HUES48 (cell line): ENCODE measurements around the gene CD8B2.
"Not testable (repeated sequence)": the region's sequence is repeated elsewhere in the genome, so short reads cannot be mapped to it uniquely, and the experiment has no call there.

Experiments used
- H3K27ac ChIP-seq: one replicate; pipeline ENCODE4 v1.7.0; 2013; ENCODE audit warnings: low read depth, low read length, inconsistent platforms
- H3K27me3 ChIP-seq: 2 replicates; pipeline ENCODE4 v1.6.1; 2013; ENCODE audit warnings: mild to moderate bottlenecking, low read length; ENCODE audit not compliant: control insufficient read depth, insufficient read depth
- H3K36me3 ChIP-seq: 2 replicates; pipeline ENCODE4 v1.6.1; 2013; ENCODE audit warnings: low read length; ENCODE audit not compliant: control insufficient read depth, insufficient read depth
- H3K4me1 ChIP-seq: 2 replicates; pipeline ENCODE4 v1.6.1; 2013; ENCODE audit warnings: mild to moderate bottlenecking, low read length; ENCODE audit not compliant: control insufficient read depth, insufficient read depth
- H3K4me3 ChIP-seq: 2 replicates; pipeline ENCODE4 v1.5.1; 2013; ENCODE audit warnings: mild to moderate bottlenecking, low read depth, low read length
- H3K9ac ChIP-seq: 2 replicates; pipeline ENCODE4 v1.6.1; 2013; ENCODE audit warnings: mild to moderate bottlenecking, low read depth, low read length, moderate library complexity
- H3K9me3 ChIP-seq: 2 replicates; pipeline ENCODE4 v1.6.1; 2013; ENCODE audit warnings: low read length; ENCODE audit not compliant: control insufficient read depth, insufficient read depth

Gene CD8B2

GRCh38 chr2:106552921-106553320, 65.8 kb downstream of the CD8B2 start:
- Histone ChIP-seq H3K36me3 (no peaks in the 10 kb centered on the region), H3K4me3 (no peak overlapping the region), H3K9me3 (peaks cover 9% of the 10 kb centered on the region), H3K4me1 (no peaks in the 10 kb centered on the region), H3K27ac (no peak overlapping the region), H3K27me3 (no peaks in the 10 kb centered on the region), H3K9ac (no peak overlapping the region)

- Histone ChIP-seq H3K9ac (no peak overlapping the region), H3K27ac (no peak overlapping the region), H3K4me3 (no peak overlapping the region), H3K36me3 (no peaks in the 10 kb centered on the region), H3K27me3 (no peaks in the 10 kb centered on the region), H3K9me3 (peaks cover 11% of the 10 kb centered on the region), H3K4me1 (no peaks in the 10 kb centered on the region)
These were observed 66.2 kb downstream of the CD8B2 start for GRCh38 chr2:106553321-106553720.

- no peak overlapping the region for H3K4me3 ChIP-seq
These were observed 67.2 kb downstream of the CD8B2 start for GRCh38 chr2:106554411-106554810.

GRCh38 chr2:106555053-106555452, 67.9 kb downstream of the CD8B2 start:
- Histone ChIP-seq H3K9ac (no peak overlapping the region), H3K36me3 (no peaks in the 10 kb centered on the region), H3K27ac (no peak overlapping the region), H3K4me3 (no peak overlapping the region), H3K4me1 (no peaks in the 10 kb centered on the region), H3K27me3 (no peaks in the 10 kb centered on the region), H3K9me3 (peaks cover 11% of the 10 kb centered on the region)

More at GRCh38 chr2:106554411-106554810, 67.2 kb downstream of the CD8B2 start:
- Histone ChIP-seq H3K4me1 (no peaks in the 10 kb centered on the region), H3K27me3 (no peaks in the 10 kb centered on the region), H3K9me3 (peaks cover 11% of the 10 kb centered on the region), H3K27ac (no peak overlapping the region), H3K36me3 (no peaks in the 10 kb centered on the region), H3K9ac (no peak overlapping the region)

- H3K4me1 ChIP-seq, H3K4me3 ChIP-seq, H3K9ac ChIP-seq, H3K27ac ChIP-seq, H3K27me3 ChIP-seq, H3K36me3 ChIP-seq: not testable (repeated sequence)
- peaks cover 11% of the 10 kb centered on the region for H3K9me3 ChIP-seq
These were observed 72.6 kb downstream of the CD8B2 start for GRCh38 chr2:106559786-106560185.

- H3K36me3 ChIP-seq = no peaks in the 10 kb centered on the region
- H3K4me3 ChIP-seq = no peak overlapping the region
- H3K27ac ChIP-seq = no peak overlapping the region
- H3K27me3 ChIP-seq = no peaks in the 10 kb centered on the region
- no peak overlapping the region for H3K9ac ChIP-seq
- H3K4me1 ChIP-seq = no peaks in the 10 kb centered on the region
- peaks cover 7% of the 10 kb centered on the region for H3K9me3 ChIP-seq
These were observed 73.6 kb downstream of the CD8B2 start for GRCh38 chr2:106560773-106561172.

GRCh38 chr2:106561356-106561755, 74.2 kb downstream of the CD8B2 start:
- H3K27me3 ChIP-seq = no peaks in the 10 kb centered on the region
- H3K9me3 ChIP-seq = peaks cover 6% of the 10 kb centered on the region
- H3K4me1 ChIP-seq = 0 out of 2 replicates have a peak, but pooled peaks cover 2% of the 10 kb centered on the region
- no peak overlapping the region for H3K27ac ChIP-seq
- H3K36me3 ChIP-seq = no peaks in the 10 kb centered on the region
- H3K4me3 ChIP-seq = no peak overlapping the region
- H3K9ac ChIP-seq = no peak overlapping the region

- Histone ChIP-seq H3K4me3 (no peak overlapping the region), H3K4me1 (0 out of 2 replicates have a peak, but pooled peaks cover 2% of the 10 kb centered on the region), H3K27me3 (no peaks in the 10 kb centered on the region), H3K9ac (no peak overlapping the region), H3K36me3 (no peaks in the 10 kb centered on the region), H3K9me3 (peaks cover 6% of the 10 kb centered on the region), H3K27ac (no peak overlapping the region)
These were observed 74.6 kb downstream of the CD8B2 start for GRCh38 chr2:106561803-106562202.

GRCh38 chr2:106562268-106563186, 75.4 kb downstream of the CD8B2 start:
- H3K9ac ChIP-seq = no peak overlapping the region
- H3K4me3 ChIP-seq = no peak overlapping the region
- no peak overlapping the region for H3K27ac ChIP-seq
- H3K36me3 ChIP-seq = no peaks in the 10 kb centered on the region
- no peaks in the 10 kb centered on the region for H3K27me3 ChIP-seq
- 0 out of 2 replicates have a peak, but pooled peaks cover 2% of the 10 kb centered on the region for H3K4me1 ChIP-seq
- H3K9me3 ChIP-seq = peaks cover 6% of the 10 kb centered on the region

- Histone ChIP-seq H3K36me3 (no peaks in the 10 kb centered on the region), H3K4me3 (no peak overlapping the region), H3K9ac (no peak overlapping the region), H3K9me3 (no peaks in the 10 kb centered on the region; the same call in 1 of the 2 replicates), H3K27ac (no peak overlapping the region), H3K27me3 (no peaks in the 10 kb centered on the region), H3K4me1 (0 out of 2 replicates have a peak, but pooled peaks cover 2% of the 10 kb centered on the region)
These were observed 76.0 kb downstream of the CD8B2 start for GRCh38 chr2:106563195-106563594.

GRCh38 chr2:106565599-106565998, 78.4 kb downstream of the CD8B2 start:
- Histone ChIP-seq H3K4me1 (0 out of 2 replicates have a peak, but pooled peaks cover 2% of the 10 kb centered on the region), H3K27me3 (no peaks in the 10 kb centered on the region), H3K27ac (no peak overlapping the region), H3K9ac (no peak overlapping the region), H3K36me3 (no peaks in the 10 kb centered on the region), H3K9me3 (no peaks in the 10 kb centered on the region), H3K4me3 (no peak overlapping the region)
